ENCODE data around the gene NSD2. TPM values are rescaled to one million over a fixed set of nuclear protein-coding genes. Genes with fewer than 3 reads are reported as not detected.

NSD2 gene
- total RNA-seq, 1 experiment from 2014 or later: 136 TPM

DNA sequence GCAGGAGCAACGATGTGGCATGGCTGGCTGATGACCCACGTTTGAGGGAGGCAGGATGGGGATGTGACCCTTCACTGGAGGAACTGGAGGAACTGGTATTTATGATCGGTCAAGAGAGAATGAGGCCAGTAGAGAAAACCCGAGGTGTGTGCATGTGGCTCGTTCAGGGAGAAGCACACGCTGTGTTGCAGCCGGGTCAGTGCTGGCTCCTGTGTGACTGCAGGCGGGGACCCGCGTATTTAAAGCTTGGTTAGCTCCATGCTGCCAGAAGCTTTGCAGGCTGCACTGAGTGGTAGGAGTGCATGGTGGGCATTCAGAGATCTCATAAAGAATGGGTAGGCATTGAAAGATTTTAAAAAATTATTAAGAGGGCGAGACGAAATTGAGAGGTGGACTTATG is 85.4 kb downstream of the NSD2 start:
- Histone ChIP-seq H2BK12ac (ENCODE audit: insufficient read length, low read depth, low read length) (no peak overlapping the region), H2AK5ac (ENCODE audit: insufficient read length, low read length) (no peak overlapping the region), H3K9ac (ENCODE audit: extremely low read depth, insufficient read length, low read length) (no peak overlapping the region), H4K20me1 (ENCODE audit: control insufficient read depth, insufficient read depth, insufficient read length) (no peaks in the 10 kb centered on the region), H3K23ac (ENCODE audit: insufficient read length, low read depth, low read length) (no peak overlapping the region), H3K4me2 (ENCODE audit: insufficient read depth, insufficient read length, low read length) (no peak overlapping the region), H3K79me1 (ENCODE audit: insufficient read depth, low read depth, low read length, poor library complexity, severe bottlenecking) (no peaks in the 10 kb centered on the region), H3K9me3 (ENCODE audit: control insufficient read depth, low read depth, low read length) (no peaks in the 10 kb centered on the region), H3K79me2 (ENCODE audit: insufficient read depth, low read length) (no peaks in the 10 kb centered on the region), H3K14ac (ENCODE audit: insufficient read depth, low read length) (no peak overlapping the region), H4K91ac (ENCODE audit: insufficient read length, low read depth, low read length) (no peak overlapping the region), H3K23me2 (ENCODE audit: insufficient read length, low read depth, low read length, poor library complexity, severe bottlenecking) (no peaks in the 10 kb centered on the region), H4K5ac (ENCODE audit: insufficient read length, low read depth, low read length) (no peak overlapping the region), H3K27ac (ENCODE audit: insufficient read length, low read depth, low read length) (no peak overlapping the region), H2BK20ac (ENCODE audit: low read depth, low read length, poor library complexity, severe bottlenecking) (no peak overlapping the region), H3K27me3 (ENCODE audit: insufficient read depth, low read length) (no peaks in the 10 kb centered on the region), H3K4ac (ENCODE audit: low read depth, low read length) (no peak overlapping the region), H3K4me1 (ENCODE audit: insufficient read depth, low read length) (no peaks in the 10 kb centered on the region), H2BK5ac (ENCODE audit: insufficient read length, low read length) (no peak overlapping the region), H4K8ac (replicated peaks; ENCODE audit: insufficient read length, low read depth, low read length) (no peak overlapping the region), H2AFZ (ENCODE audit: low read length) (no peak overlapping the region), H3K56ac (ENCODE audit: insufficient read length, low read depth, low read length) (no peak overlapping the region), H3T11ph (ENCODE audit: low read length) (no peak overlapping the region), H2BK120ac (ENCODE audit: low read depth, low read length, poor library complexity, severe bottlenecking) (no peak overlapping the region), H2BK15ac (ENCODE audit: low read depth, low read length) (no peak overlapping the region), H3K18ac (ENCODE audit: insufficient read length, low read depth, low read length) (no peak overlapping the region)
- Mint-ChIP-seq H3K36me3 (ENCODE audit: insufficient read depth in 1 of 3, low read depth in 3 of 3) (peaks cover 36 to 82% (median 82%) of the 10 kb centered on the region in 3 experiments; a peak in 6 of 7 replicates), H3K4me1 (no peaks in the 10 kb centered on the region), H3K9me3 (no peaks in the 10 kb centered on the region), H3K27me3 (ENCODE audit: low read depth) (no peaks in the 10 kb centered on the region), H3K4me3 (no peak overlapping the region), H3K27ac (peak overlapping the region in 2 of 3 experiments; percentile 37 to 93; a peak in 3 of 7 replicates)
- DNase-seq: no peak
- 100% methylated on average over 2 of the region's 12 CpGs for WGBS (ENCODE audit: extremely low coverage, insufficient read length, low lambda C conversion rate)
- TF ChIP-seq, protein P1, sequence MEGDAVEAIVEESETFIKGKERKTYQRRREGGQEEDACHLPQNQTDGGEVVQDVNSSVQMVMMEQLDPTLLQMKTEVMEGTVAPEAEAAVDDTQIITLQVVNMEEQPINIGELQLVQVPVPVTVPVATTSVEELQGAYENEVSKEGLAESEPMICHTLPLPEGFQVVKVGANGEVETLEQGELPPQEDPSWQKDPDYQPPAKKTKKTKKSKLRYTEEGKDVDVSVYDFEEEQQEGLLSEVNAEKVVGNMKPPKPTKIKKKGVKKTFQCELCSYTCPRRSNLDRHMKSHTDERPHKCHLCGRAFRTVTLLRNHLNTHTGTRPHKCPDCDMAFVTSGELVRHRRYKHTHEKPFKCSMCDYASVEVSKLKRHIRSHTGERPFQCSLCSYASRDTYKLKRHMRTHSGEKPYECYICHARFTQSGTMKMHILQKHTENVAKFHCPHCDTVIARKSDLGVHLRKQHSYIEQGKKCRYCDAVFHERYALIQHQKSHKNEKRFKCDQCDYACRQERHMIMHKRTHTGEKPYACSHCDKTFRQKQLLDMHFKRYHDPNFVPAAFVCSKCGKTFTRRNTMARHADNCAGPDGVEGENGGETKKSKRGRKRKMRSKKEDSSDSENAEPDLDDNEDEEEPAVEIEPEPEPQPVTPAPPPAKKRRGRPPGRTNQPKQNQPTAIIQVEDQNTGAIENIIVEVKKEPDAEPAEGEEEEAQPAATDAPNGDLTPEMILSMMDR (conservative IDR thresholded peaks at IDR 0.05): no peak

All from H9 (cell line).